GDM1 (cell line): ENCODE measurements around the gene ZDHHC19.
A peak's percentile ranks its signal among the peaks of the same experiment; 100 is the strongest.
"Not testable (repeated sequence)": the region's sequence is repeated elsewhere in the genome, so short reads cannot be mapped to it uniquely, and the experiment has no call there.

ENCODE experiments used
- DNase-seq: peaks from one replicate; lab custom pipeline; 2025; lab: John Stamatoyannopoulos, UW

Gene ZDHHC19

DNA sequence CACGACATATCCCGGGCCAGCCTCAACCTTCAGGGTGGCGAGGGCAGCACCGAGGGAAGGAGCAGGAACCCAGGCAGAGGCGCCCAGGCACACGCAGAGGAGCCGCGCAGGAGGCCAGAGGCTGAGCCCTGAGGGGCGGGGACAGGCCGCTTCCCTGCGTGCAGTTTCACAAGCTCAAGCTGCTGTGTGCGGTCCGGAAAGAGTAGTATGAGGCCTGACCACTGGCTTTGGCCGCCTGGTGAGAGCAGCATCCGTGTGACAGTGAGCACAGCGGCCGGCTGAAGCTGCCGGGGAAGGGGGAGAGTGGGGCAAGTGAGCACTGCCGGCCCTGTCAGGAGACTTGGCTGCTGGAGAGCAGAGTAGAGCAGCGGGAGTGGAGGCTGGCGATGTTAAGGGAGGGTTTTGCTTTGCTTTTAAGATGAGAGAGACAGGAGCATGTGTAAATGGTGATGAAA is 8.7 kb downstream of the ZDHHC19 start:
- no peak for DNase-seq

DNA sequence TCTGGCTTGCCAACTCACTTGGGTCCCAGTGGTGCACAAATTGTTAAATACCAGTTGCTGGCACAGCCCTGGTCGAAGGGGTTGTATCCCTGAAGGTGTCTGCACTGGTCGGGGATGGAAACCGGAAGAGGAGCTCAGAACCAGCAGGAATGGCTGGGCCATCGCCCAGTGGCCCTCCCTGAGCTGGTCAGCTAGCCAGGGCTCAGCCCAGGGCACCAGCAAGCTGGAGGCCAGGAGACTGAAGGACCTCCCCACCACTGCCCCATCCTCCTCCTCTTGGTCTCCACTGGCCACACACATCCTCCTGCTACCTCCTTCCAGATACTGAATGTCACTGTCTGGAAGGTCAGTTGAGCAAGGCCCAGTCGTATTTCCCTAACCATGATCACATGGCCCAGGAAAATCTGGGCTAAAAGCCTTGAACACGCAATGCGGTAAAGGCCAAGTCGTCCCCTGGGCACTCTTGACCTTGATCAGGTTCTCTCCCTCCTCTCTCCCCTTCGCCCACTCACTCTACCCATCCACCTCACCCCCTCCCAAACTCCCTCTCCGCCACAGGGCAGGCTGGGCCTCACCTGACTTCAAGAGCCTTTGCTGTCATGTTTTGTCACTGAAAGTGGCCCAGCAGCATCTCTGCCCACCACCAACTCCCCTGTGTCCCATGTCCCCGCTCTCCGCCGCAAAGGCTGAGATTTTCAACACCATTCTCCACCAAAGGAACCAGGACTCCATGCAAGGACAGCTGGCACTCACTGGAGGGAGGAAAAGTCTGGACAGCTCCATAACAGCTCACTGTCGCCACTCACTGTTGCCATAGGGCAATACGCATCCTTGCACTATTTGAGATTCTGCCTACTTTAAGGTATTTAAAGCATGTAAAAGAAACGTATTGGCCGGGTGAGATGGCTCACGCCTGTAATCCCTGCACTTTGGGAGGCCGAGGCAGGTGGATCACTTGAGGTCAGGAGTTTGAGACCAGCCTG is 12.1 kb downstream of the ZDHHC19 start:
- DNase-seq, result no peak

DNA sequence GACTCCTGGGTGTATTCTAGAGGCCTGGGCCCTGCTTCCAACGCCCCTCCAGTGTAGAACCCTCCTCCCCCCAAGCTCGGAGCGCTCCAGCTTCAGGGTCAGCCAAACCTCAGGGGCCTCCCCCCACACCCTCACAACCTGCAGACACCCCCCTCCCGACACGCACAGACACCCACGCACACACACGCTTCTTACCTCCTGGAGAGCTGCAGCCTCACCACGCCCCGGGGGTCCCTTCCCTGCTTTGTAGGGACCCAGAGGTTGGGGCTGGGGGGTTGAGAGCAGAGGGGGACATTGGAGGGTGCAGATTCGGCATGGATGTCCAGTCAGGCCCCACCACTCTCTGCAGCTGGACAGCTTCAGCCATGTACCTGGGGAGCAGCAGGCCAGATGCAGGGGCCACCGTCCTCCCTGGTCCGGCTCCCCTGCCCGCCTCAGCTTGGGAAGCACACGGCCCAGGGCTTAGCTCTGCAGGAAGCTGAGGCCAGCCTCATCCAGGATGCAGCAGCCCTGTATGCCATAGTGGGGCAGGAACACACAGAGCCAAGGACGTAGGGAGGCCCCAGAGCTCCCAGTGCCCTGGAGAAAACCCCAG is 13.0 kb downstream of the ZDHHC19 start:
- no peak for DNase-seq

DNA sequence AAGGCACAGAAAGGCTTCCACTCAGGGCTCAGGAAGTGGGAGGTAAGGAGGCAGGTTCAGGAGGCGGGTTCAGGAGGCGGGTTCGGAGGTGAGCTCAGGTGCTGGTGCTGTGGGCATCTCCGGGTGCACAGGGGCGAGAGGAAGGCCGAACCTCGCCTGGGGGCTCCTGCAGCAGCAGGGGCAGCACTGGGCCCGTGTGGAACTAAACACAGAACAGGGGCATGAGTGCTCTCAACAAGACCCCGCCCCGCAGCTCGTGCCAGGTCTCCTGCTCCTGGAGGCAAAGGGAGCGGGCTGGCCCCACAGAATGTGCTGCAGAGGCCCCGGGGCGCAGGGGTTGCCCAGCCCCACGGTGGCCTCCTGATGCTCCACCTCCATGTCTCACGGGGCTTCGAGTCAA is 13.7 kb downstream of the ZDHHC19 start:
- DNase-seq, result no peak

DNA sequence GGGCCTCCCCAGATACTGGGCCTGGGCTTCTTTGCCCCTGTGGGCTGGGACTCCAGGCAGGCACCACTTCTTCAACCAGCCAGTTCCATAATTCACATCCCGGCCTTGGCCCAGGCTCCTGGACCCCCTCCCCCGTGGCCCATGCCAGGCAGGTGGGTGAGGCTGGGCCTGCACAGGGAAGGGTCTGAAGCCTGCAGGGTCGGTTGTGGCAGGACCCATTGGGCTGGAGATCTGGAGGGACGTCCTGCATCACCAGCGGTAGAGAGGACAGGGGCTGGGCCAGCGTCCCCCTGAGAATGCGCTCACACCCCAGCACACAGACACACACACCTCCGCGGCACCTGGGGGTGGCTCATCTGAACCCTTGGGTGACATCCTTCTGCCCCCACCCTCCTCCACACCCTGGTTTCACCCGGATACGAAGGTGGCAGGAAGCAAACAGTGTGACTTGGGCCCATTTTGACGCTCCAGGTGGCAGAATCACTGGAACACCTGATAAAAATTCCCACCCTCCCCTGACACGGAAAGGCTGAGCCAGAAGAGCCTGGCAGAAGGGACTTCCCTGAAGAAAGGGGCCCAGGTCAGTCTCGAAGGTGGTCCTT is 15.4 kb downstream of the ZDHHC19 start:
- no peak for DNase-seq

DNA sequence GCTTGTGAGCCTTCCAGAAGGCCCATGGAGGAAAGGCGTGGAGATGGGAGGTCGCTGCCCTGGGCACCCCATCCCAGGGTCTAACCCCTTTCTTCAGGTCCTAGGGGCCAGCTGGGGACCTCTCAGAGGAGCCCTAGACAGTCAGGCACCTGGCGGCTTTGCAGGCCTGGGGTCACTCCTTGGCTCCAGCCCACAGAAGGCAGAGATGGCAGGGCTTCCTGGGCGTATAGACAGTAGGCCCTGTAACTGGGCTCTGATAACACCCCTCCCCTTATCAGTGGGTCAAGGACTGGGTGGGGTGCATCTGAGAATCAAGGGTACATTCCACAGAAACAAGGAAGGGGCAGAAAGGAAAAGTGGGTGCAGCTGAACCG is 16.7 kb downstream of the ZDHHC19 start:
- no peak for DNase-seq

DNA sequence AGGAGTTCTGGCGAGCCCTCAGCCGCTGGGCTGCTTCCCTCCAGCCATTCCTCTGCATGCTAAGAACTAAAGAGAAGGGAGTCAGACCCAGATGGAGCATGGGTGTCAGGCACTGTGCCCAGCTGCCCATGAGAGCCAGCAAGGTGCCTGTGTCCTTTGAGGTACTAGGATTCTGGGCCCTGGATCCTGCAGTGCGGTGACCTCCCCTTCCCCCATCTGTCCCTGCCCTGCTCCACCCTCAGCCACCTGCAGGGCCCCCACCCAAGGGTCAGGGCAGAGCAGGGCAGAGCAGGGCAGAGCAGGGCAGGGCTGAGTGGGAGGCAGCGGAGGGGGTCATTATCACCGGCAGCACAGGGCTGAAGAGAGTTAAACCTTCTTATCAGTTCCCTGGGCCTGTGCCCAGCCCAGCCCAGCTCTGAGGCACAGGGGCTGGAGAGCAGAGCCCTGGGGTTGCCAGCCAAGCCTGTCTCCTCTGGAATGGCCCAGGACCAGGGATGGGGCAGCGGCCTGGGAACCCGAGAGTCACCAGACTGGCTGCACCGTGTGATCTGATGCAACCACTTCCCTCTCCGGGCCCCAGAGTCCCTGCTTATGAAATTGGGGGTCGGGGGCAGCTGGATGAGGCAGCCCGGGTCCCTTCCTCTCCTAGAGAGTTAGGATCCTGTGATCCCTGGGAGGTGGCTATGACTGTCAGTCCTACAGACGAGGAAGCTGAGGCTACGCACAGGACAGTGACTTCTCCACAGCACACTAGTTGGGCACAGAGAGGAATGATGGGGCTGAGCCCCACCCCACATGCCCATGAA is 17.3 kb downstream of the ZDHHC19 start:
- no peak for DNase-seq

DNA sequence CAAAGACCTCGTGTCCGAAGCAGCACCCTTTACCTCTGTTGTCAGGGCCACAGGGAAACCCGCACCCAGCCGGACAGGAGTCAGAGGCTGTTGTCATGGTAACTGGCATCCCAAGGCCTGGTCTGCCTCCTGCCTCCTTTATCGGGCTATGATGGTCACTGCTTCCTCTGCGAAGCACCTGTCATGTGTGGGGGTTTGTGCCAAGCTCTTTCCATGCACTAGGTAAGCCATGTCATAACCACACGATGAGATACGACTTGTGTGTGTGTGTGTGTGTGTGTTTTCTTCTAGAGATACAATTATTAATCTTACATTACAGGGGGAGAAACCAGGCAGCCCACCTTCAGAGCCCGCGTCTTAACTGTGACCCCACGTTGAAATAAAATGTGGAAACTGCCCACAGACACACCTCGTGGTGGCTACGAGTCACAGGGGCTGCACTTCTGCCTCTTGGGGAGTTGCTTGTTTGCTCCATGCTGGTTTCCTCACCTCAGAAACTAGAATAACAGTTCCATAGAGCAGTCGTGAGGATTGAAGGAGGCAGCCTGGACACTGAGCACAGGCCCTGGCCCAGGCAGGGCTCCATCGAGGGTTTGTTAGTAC is 18.0 kb downstream of the ZDHHC19 start:
- no peak for DNase-seq

DNA sequence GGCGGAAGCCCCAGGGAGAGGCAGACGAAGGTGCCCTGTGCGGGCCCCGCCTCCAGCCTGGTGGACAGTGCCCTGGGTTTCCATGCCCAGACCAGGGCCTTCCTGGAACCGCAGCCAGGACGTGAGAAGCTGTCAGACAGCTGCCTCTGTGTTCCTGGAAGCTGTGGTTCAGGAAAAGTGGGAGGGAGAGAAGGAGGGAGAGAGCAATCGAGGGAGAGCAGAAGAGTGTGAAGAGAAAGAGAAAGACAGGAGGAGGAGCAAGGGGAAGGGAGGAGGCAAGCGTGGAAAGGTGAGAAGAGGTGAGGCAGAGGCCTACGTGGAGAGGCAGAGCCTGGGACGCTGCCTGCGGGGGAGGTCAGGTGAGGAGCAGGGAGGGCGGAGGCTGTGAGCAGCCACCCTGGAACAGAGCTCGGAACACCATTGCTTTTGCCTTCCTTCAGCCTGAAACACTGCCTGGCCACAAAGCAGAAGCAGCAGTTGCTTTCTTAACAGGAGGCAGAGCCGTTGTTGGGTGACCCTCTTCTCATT is 18.6 kb downstream of the ZDHHC19 start:
- no peak for DNase-seq

DNA sequence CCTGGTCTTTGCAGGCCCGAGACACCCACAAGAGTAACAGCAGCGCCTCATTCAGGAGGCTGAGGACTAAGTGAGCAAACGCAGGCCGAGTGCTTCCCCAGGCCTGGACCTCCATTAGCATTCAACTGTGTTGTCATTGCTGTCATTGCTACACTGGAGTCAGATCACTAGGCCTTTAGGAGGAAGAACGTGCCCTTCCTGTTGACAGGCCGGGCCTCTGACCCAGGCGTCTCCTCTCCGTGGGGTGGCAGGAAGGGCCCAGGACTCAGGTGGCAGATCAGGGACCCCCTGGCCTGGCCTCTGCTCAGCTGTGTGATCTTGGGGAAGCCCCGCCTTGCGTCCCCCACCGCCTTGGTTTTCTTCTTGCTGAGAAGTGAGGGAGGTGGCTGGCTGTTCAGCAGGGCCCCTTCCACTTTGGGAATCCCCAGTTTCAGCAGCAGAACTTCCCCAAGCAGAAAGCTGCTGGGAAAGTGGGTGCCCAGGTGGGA is 19.1 kb downstream of the ZDHHC19 start:
- DNase-seq, result peak; percentile 22

DNA sequence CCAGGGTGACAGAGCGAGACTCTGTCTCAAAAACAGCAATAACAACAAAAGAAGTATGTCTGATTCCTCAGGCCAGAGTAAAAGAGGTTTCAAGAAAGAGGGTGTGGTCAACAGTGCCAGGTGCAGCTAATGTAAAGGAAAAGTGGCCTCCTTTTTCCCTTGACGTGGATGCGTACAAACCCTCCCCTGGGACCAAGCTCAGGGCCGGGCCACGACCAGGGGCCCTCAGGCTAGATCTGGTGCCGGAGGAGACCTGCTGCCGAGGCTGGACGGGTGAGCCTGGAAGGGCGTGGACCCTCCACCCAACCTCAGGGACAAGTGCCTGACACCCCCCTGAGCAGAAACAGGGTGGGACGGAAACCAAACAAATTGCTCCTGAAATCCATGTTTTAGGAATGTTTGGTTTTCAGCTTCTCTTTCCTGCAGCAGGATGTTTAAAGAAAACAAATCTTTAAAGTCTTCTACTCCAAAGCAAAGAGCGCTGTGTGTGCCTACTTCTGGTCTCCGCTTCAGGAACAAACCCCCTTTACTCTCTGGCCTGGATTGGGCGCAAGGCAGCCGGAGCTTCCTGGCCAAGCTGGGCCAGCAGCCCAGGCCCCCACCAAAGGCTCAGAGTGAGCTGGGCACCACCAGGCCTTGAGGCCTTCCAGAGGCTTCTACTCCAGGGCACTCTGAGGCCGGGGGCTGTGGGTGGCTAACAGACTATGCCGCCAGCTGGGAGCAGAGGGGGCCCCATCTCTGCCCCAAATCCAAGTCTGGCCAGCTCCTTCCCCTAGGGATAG is 21.4 kb downstream of the ZDHHC19 start:
- no peak for DNase-seq

DNA sequence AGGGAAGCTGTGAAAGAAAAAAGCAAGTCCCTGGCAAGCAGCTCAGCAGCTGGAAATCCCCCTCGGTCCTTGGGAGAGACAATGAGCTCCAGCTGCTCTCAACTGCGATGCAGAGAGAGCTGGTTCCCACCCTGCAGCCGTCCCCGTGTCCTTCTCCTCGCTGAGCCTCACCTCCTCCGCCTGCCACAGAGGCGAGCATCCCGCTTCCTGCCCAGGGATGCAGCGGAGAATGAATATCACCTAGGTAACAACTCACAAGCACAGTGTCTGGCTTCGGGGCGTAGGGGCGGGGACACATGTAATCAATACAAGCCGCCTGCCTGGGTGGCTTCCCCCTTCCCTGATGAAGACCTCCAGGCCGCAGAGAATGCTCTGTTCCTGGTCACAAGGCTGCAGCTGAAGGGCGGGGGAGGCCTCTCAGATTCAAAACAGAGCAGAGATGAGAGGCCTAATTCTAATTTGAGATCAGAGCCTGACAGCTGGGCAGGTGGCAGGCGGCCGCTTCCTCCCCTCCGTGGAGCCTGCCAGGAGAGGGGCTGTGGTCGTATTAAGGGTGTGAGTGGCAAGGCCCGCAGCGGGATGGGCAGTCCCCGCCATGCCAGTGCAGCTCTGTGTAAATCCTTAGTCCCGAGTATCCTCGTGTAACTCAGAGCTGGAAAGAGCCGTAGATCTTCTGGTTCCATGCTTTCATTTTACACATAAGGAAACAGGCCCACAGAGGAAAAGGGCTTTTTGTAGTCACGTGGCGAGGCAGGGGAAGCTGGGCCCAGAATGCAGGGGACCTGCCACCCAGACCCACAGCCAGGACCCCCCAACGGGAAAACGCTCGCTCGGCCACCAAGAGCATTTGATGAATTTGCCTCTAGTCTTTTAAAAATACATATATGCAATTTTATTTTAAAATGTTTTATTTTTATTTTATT is 24.3 kb downstream of the ZDHHC19 start:
- DNase-seq, result no peak

DNA sequence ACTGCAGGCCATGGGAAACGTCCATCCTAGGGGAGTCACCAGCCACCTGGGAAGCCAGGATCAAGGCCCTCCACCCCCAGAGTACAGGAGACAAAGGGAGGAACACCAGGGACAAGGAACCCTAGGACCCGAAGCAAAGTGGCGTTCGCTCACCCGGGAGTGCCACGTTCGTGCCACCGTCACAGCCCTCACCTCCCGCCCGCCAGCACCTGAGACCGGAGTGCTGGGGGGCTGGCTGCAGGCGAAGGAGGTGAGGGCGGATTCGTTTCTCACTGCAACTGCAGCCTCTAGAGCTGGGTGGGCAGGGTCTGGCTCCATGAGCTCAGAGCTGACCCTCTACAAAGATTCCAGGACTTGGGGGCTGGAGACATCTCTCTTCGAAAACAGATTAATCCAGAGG is 26.3 kb downstream of the ZDHHC19 start:
- DNase-seq, result no peak

DNA sequence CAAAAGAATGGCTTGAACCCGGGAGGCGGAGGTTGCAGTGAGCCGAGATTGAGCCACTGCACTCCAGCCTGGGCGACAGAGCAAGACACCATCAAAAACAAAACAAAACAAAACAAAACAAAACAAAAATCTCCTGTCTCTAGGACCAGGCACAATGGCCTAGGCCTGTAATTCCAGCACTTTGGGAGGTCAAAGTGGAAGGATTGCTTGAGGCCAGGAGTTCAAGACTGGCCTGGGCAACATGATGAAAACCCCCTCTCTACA is 27.1 kb downstream of the ZDHHC19 start:
- not testable (repeated sequence) for DNase-seq

DNA sequence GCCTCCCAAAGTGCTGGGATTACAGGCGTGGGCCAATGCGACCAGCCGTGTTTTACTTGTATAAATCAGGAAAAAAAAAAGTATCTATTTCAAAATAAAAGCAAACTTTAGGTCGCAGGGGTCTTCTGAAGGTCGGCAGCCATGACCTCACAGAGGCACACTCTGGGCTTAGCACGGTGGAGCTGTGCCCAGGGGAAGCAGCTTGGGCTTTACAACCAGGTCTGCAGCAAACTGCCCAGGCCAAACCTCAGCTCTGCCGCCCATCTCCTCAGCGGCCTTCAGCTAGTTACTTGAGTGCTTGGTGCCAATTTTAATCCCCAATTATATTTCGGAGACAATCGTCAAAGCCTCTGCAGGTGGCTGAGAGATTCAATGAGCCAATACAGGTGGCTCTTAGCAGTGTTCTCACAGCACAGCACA is 30.1 kb downstream of the ZDHHC19 start:
- no peak for DNase-seq

DNA sequence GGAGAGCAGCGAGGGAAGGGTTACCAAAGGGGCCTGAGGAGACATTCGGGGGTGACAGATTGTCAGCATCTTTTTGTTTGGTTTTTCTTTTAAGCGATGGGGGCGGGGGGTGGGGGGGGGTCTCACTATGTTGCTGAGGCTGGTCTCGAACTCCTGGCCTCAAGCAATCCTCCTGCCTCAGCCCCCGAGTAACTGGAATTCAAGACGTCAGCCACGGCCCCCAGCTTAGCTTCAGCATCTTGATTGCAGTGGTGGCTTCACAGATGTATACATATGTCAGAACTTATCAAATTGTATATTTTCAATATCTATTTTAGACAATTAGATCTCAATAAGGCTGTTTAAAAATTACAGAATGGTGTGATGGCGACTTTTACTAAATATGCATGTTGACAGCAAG is 30.9 kb downstream of the ZDHHC19 start:
- no peak for DNase-seq

DNA sequence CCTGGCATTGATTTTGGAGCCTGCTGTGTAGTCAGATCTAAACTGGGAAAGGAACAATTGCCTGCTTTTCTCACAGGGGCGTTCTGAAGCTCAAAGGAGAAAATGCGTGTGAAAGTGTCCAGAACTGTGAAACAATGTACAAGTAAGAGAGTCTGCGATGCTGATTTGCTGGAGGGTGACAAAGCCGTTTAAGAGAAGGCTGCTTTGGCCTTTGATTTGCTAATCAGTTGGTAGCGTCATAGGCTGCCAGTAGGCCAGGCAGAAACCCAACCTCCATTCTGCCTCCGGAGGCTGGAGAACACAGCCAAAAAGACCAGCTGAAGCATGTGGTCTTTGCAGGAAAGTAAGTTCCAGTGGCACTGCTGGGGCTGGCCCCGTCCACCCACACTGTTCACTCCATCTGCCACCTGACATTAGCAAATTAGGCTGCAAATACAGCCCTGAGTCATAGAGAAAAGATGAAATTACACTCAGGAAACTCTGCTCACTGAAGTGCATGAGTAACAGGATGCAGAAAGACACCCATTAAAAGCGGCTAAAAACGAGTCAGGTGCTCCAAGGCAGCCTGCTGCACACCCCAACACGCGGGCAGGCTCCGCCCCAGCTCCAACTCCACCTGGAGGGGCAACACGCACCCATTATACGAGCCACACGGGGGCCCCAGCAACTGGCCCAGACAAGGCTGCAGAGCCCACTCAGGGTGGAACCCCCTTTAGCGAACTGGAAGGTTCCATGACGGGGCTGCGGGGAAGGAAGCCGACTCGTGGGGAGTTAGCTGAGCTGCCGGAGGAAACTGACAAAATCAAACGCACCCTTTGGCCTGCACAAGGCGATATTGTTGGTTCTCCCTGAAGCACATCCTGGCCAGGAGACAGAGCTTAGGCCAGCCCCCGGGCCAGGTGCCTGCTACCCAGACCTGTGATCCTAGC is 31.6 kb downstream of the ZDHHC19 start:
- peak; percentile 54 for DNase-seq

DNA sequence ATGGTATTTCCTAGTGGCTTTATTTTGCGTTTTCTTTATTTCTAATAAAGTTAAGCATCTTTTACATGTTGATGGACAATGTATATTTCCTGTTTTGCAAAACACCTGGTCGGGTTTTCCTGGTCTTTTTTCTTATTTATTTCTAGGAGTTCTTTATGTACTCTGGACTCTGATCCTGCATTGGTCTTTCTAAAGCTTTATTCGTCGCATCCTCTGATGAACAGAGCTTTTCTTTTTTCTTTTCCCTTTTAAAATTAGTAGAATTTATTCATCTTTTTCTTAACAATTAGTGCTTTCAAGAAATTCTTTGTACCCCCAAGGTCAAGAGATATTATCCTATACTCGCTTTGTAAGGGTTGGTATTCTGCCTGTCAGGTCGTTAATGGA is 32.2 kb downstream of the ZDHHC19 start:
- no peak for DNase-seq

DNA sequence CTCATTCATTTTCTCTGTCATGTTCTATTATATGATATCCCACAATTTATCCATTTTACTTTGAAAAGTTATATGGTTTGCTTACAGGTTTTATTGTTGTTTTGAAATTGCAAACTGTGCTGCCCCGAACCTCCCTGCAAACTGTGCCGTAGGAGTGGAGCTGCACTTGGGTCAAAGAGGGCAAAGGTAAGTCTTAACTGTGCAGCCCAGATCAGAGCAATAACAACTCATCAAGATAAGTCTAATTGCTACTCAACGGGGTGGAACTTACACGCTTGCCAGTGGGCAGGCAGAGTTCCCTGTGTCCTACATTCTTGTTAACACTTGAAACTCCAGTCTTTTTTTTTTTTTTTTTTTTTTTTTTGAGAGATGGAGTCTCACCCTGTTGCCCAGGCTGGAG is 33.2 kb downstream of the ZDHHC19 start:
- no peak for DNase-seq
